ENCODE data around the gene SLAMF9. TPM values are rescaled to one million over a fixed set of nuclear protein-coding genes. Genes with fewer than 3 reads are reported as not detected.
A peak's percentile ranks its signal among the peaks of the same experiment; 100 is the strongest.

Gene SLAMF9
- total RNA-seq, 1 donor = not detected

GRCh38 chr1:159925719-159926078 is 28.3 kb downstream of the SLAMF9 start:
- peak overlapping the region; percentile 90 for H3K4me3 ChIP-seq (ENCODE audit: low read depth, low read length)
- DNase-seq (ENCODE audit: low read depth) = no peak
- no peak for TF ChIP-seq CTCF (IDR thresholded peaks at IDR 0.05; ENCODE audit: insufficient read depth, low read depth, low read length)

- TF ChIP-seq CTCF (IDR thresholded peaks at IDR 0.05; ENCODE audit: insufficient read depth, low read depth, low read length) = no peak
- peak within 1 kb of the TSS; percentile 90 for H3K4me3 ChIP-seq (ENCODE audit: low read depth, low read length)
- peak; percentile 91 for DNase-seq (ENCODE audit: low read depth)
Observed at GRCh38 chr1:159924791-159925718, 29.0 kb downstream of the SLAMF9 start, which contains the start of gene TAGLN2. TSS of gene TAGLN2 (minus strand) at chr1:159925507. CDS start at chr1:159920509, 4,998 bp downstream.

GRCh38 chr1:159924025-159924790 is 29.8 kb downstream of the SLAMF9 start:
- peak; percentile 93 for DNase-seq (ENCODE audit: low read depth)
- H3K4me3 ChIP-seq (ENCODE audit: low read depth, low read length) = peak overlapping the region; percentile 90
- TF ChIP-seq CTCF (IDR thresholded peaks at IDR 0.05; ENCODE audit: insufficient read depth, low read depth, low read length) = no peak

GRCh38 chr1:159923203-159924024 is 30.6 kb downstream of the SLAMF9 start:
- DNase-seq (ENCODE audit: low read depth) = peak; percentile 88
- TF ChIP-seq CTCF (IDR thresholded peaks at IDR 0.05; ENCODE audit: insufficient read depth, low read depth, low read length) = no peak
- peak overlapping the region; percentile 90 for H3K4me3 ChIP-seq (ENCODE audit: low read depth, low read length)

GRCh38 chr1:159922511-159923202 is 31.4 kb downstream of the SLAMF9 start:
- TF ChIP-seq CTCF (IDR thresholded peaks at IDR 0.05; ENCODE audit: insufficient read depth, low read depth, low read length) = no peak

More at GRCh38 chr1:159922511-159923202, 31.4 kb downstream of the SLAMF9 start:
- H3K4me3 ChIP-seq (ENCODE audit: low read depth, low read length) = peak overlapping the region; percentile 90
- DNase-seq (ENCODE audit: low read depth) = peak; percentile 92
